NCI-H345 treated with DMSO at 0.1 percent for 48 hours (cell line): Measurements from ENCODE around the gene SCN1A.
"Not testable (repeated sequence)": the region's sequence is repeated elsewhere in the genome, so short reads cannot be mapped to it uniquely, and the experiment has no call there.

Experiments used
- DNase-seq: peaks from one replicate; lab custom pipeline; 2025; ENCODE audit not compliant: unreplicated experiment; lab: John Stamatoyannopoulos, UW

Gene SCN1A

GRCh38 chr2:165989851-165990250, 138.0 kb downstream of the SCN1A start:
- no peak for DNase-seq

- DNase-seq = no peak
These were observed 142.7 kb downstream of the SCN1A start for GRCh38 chr2:165985120-165985519.

GRCh38 chr2:165972161-165972560, 155.7 kb downstream of the SCN1A start:
- not testable (repeated sequence) for DNase-seq

GRCh38 chr2:165970663-165971062, 157.2 kb downstream of the SCN1A start:
- DNase-seq = no peak

- DNase-seq = no peak
These were observed 158.6 kb downstream of the SCN1A start for GRCh38 chr2:165969227-165969626.

- no peak for DNase-seq
These were observed 160.1 kb downstream of the SCN1A start for GRCh38 chr2:165967746-165968145.

- no peak for DNase-seq
These were observed 166.0 kb downstream of the SCN1A start for GRCh38 chr2:165961818-165962217.

- no peak for DNase-seq
These were observed 168.4 kb downstream of the SCN1A start for GRCh38 chr2:165959371-165959770.

- no peak for DNase-seq
These were observed 169.4 kb downstream of the SCN1A start for GRCh38 chr2:165958313-165958960.

- DNase-seq = no peak
These were observed 170.7 kb downstream of the SCN1A start for GRCh38 chr2:165957030-165957675.

GRCh38 chr2:165953655-165954606, 173.9 kb downstream of the SCN1A start, which contains the start of gene TTC21B:
Gene TTC21B (minus strand): TSS chr2:165953776. CDS start chr2:165953705, 71 bp downstream.
- DNase-seq = peak; percentile 97

GRCh38 chr2:165953306-165953654, 174.5 kb downstream of the SCN1A start:
- peak; percentile 43 for DNase-seq

GRCh38 chr2:165952741-165953211, 175.0 kb downstream of the SCN1A start:
- peak; percentile 16 for DNase-seq

- DNase-seq = no peak
These were observed 175.7 kb downstream of the SCN1A start for GRCh38 chr2:165952085-165952484.

- DNase-seq = no peak
These were observed 177.4 kb downstream of the SCN1A start for GRCh38 chr2:165950438-165950837.

- no peak for DNase-seq
These were observed 186.0 kb downstream of the SCN1A start for GRCh38 chr2:165941827-165942226.

GRCh38 chr2:165938237-165938636, 189.6 kb downstream of the SCN1A start:
- DNase-seq = no peak
